Measurements from ENCODE around the gene SEMA5A. TPM values are rescaled to one million over a fixed set of nuclear protein-coding genes. Genes with fewer than 3 reads are reported as not detected.

SEMA5A gene
- total RNA-seq, 2 donors from 2014 or later, result 13.3 to 17.6 TPM

GRCh38 chr5:9462109-9462508, 83.8 kb downstream of the SEMA5A start:
- DNase-seq (ENCODE audit: low spot score), result no peak
- no peak overlapping the region for H3K27ac ChIP-seq
- no peak overlapping the region for H3K4me3 ChIP-seq
- H3K4me1 ChIP-seq (ENCODE audit: control insufficient read depth in 1 of 2, low read depth in 2 of 2), result no peaks in the 10 kb centered on the region
- no peaks in the 10 kb centered on the region for H3K36me3 ChIP-seq
- H3K27me3 ChIP-seq (replicated peaks; ENCODE audit: insufficient read depth), result no peaks in the 10 kb centered on the region
- no peak for TF ChIP-seq CTCF (IDR thresholded peaks at IDR 0.05)
- ATAC-seq (ENCODE audit: insufficient number of reproducible peaks, low FRiP score, low read depth), result no peak
- no peaks in the 10 kb centered on the region for H3K9me3 ChIP-seq

GRCh38 chr5:9460885-9461645, 84.8 kb downstream of the SEMA5A start:
- Histone ChIP-seq H3K27ac (no peak overlapping the region), H3K4me1 (ENCODE audit: control insufficient read depth in 1 of 2, low read depth in 2 of 2) (no peaks in the 10 kb centered on the region), H3K9me3 (no peaks in the 10 kb centered on the region), H3K27me3 (replicated peaks; ENCODE audit: insufficient read depth) (no peaks in the 10 kb centered on the region), H3K4me3 (no peak overlapping the region), H3K36me3 (no peaks in the 10 kb centered on the region)
- TF ChIP-seq CTCF (IDR thresholded peaks at IDR 0.05), result no peak
- ATAC-seq (ENCODE audit: insufficient number of reproducible peaks, low FRiP score, low read depth) (no peak), DNase-seq (ENCODE audit: low spot score) (no peak)

- Histone ChIP-seq H3K27ac (no peak overlapping the region), H3K36me3 (no peaks in the 10 kb centered on the region), H3K9me3 (no peaks in the 10 kb centered on the region), H3K4me1 (ENCODE audit: control insufficient read depth in 1 of 2, low read depth in 2 of 2) (no peaks in the 10 kb centered on the region), H3K27me3 (replicated peaks; ENCODE audit: insufficient read depth) (no peaks in the 10 kb centered on the region), H3K4me3 (no peak overlapping the region)
- no peak for ATAC-seq (ENCODE audit: insufficient number of reproducible peaks, low FRiP score, low read depth)
- DNase-seq (ENCODE audit: low spot score), result no peak
- TF ChIP-seq CTCF (IDR thresholded peaks at IDR 0.05), result no peak
These were observed 89.3 kb downstream of the SEMA5A start for GRCh38 chr5:9456435-9457042.

- no peaks in the 10 kb centered on the region for H3K9me3 ChIP-seq
- no peak for DNase-seq (ENCODE audit: low spot score)
- no peaks in the 10 kb centered on the region for H3K4me1 ChIP-seq (ENCODE audit: control insufficient read depth in 1 of 2, low read depth in 2 of 2)
- no peak for ATAC-seq (ENCODE audit: insufficient number of reproducible peaks, low FRiP score, low read depth)
- no peak for TF ChIP-seq CTCF (IDR thresholded peaks at IDR 0.05)
- H3K27me3 ChIP-seq (replicated peaks; ENCODE audit: insufficient read depth), result no peaks in the 10 kb centered on the region
- H3K27ac ChIP-seq, result no peak overlapping the region
- H3K4me3 ChIP-seq, result no peak overlapping the region
- no peaks in the 10 kb centered on the region for H3K36me3 ChIP-seq
These were observed 89.9 kb downstream of the SEMA5A start for GRCh38 chr5:9455826-9456434.

- Histone ChIP-seq H3K9me3 (no peaks in the 10 kb centered on the region), H3K36me3 (no peaks in the 10 kb centered on the region), H3K4me1 (ENCODE audit: control insufficient read depth in 1 of 2, low read depth in 2 of 2) (no peaks in the 10 kb centered on the region), H3K4me3 (no peak overlapping the region), H3K27me3 (replicated peaks; ENCODE audit: insufficient read depth) (no peaks in the 10 kb centered on the region), H3K27ac (no peak overlapping the region)
- TF ChIP-seq CTCF (IDR thresholded peaks at IDR 0.05), result no peak
- DNase-seq (ENCODE audit: low spot score) (no peak), ATAC-seq (ENCODE audit: insufficient number of reproducible peaks, low FRiP score, low read depth) (no peak)
These were observed 91.4 kb downstream of the SEMA5A start for GRCh38 chr5:9454491-9454890.
